ENCODE data around the gene GLI3. TPM values are rescaled to one million over a fixed set of nuclear protein-coding genes. Genes with fewer than 3 reads are reported as not detected.

GLI3 gene
- total RNA-seq, 2 experiments from 2014 or later: not detected

GRCh38 chr7:42012786-42013360 is 224.1 kb downstream of the GLI3 start:
- POLR2A ChIA-PET: no interaction called here
- CTCF ChIA-PET: no interaction called here
- H3K27ac Mint-ChIP-seq: no peak overlapping the region
- DNase-seq: no peak
- H3K9me3 Mint-ChIP-seq: peaks cover 9% of the 10 kb centered on the region
- H3K4me3 Mint-ChIP-seq: no peak overlapping the region
- H3K36me3 Mint-ChIP-seq (ENCODE audit: low read depth): no peaks in the 10 kb centered on the region
- no peak for TF ChIP-seq CTCF (IDR thresholded peaks at IDR 0.05)
- intact Hi-C loops (cut with micrococcal nuclease): no loop called here
- peaks cover 5% of the 10 kb centered on the region for H3K27me3 Mint-ChIP-seq
- no peak for ATAC-seq
- H3K4me1 Mint-ChIP-seq (ENCODE audit: low read depth): no peaks in the 10 kb centered on the region

GRCh38 chr7:42012313-42012712 is 224.7 kb downstream of the GLI3 start:
- H3K4me3 Mint-ChIP-seq: no peak overlapping the region
- ChIA-PET CTCF (no interaction called here), POLR2A (no interaction called here)
- ATAC-seq: no peak
- TF ChIP-seq CTCF (IDR thresholded peaks at IDR 0.05): no peak
- no peaks in the 10 kb centered on the region for H3K4me1 Mint-ChIP-seq (ENCODE audit: low read depth)
- no peaks in the 10 kb centered on the region for H3K36me3 Mint-ChIP-seq (ENCODE audit: low read depth)
- no peak for DNase-seq
- peaks cover 5% of the 10 kb centered on the region for H3K27me3 Mint-ChIP-seq
- peaks cover 9% of the 10 kb centered on the region for H3K9me3 Mint-ChIP-seq
- intact Hi-C loops (cut with micrococcal nuclease): no loop called here
- H3K27ac Mint-ChIP-seq: no peak overlapping the region

GRCh38 chr7:42011846-42012245 is 225.2 kb downstream of the GLI3 start:
- Mint-ChIP-seq H3K4me3 (no peak overlapping the region), H3K27me3 (peaks cover 5% of the 10 kb centered on the region), H3K4me1 (ENCODE audit: low read depth) (no peaks in the 10 kb centered on the region), H3K9me3 (peaks cover 9% of the 10 kb centered on the region), H3K36me3 (ENCODE audit: low read depth) (no peaks in the 10 kb centered on the region), H3K27ac (no peak overlapping the region)
- DNase-seq (no peak), ATAC-seq (no peak)
- intact Hi-C loops (cut with micrococcal nuclease): no loop called here
- TF ChIP-seq CTCF (IDR thresholded peaks at IDR 0.05): no peak
- POLR2A ChIA-PET: no interaction called here
- CTCF ChIA-PET: no interaction called here

- CTCF ChIA-PET: no interaction called here
Measured at GRCh38 chr7:42010751-42011150, 226.3 kb downstream of the GLI3 start.

More at GRCh38 chr7:42010751-42011150, 226.3 kb downstream of the GLI3 start:
- POLR2A ChIA-PET: no interaction called here
- ATAC-seq: no peak
- H3K36me3 Mint-ChIP-seq (ENCODE audit: low read depth): no peaks in the 10 kb centered on the region
- peaks cover 5% of the 10 kb centered on the region for H3K27me3 Mint-ChIP-seq
- no peaks in the 10 kb centered on the region for H3K4me1 Mint-ChIP-seq (ENCODE audit: low read depth)
- DNase-seq: no peak
- peaks cover 9% of the 10 kb centered on the region for H3K9me3 Mint-ChIP-seq
- intact Hi-C loops (cut with micrococcal nuclease): no loop called here
- no peak overlapping the region for H3K27ac Mint-ChIP-seq
- no peak overlapping the region for H3K4me3 Mint-ChIP-seq
- no peak for TF ChIP-seq CTCF (IDR thresholded peaks at IDR 0.05)

Data from activated CD8-positive, alpha-beta T cell treated with anti-CD3 and anti-CD28 coated beads for 36 hours (primary cell).